ENCODE measurements around the gene OR5H14.
"Not testable (repeated sequence)": the region's sequence is repeated elsewhere in the genome, so short reads cannot be mapped to it uniquely, and the experiment has no call there.

The OR5H14 gene
- total RNA-seq, result 0 reads per million in 2 donors

- no peak for DNase-seq
Measured at GRCh38 chr3:98147179-98147578, at the start of gene OR5H14. OR5H14 (plus strand) TSS chr3:98147479; CDS start chr3:98149386, 1,907 bp downstream.

- DNase-seq, result no peak
Measured at GRCh38 chr3:98099848-98100247, 47.4 kb upstream of the OR5H14 start.

GRCh38 chr3:98108162-98108561 is 39.1 kb upstream of the OR5H14 start:
- DNase-seq, result no peak

GRCh38 chr3:98109807-98110549 is 37.3 kb upstream of the OR5H14 start:
- DNase-seq, result no peak

- DNase-seq, result no peak
Measured at GRCh38 chr3:98110550-98110908, 36.8 kb upstream of the OR5H14 start.

- no peak for DNase-seq
Measured at GRCh38 chr3:98114264-98114663, 33.0 kb upstream of the OR5H14 start.

GRCh38 chr3:98115717-98116116 is 31.6 kb upstream of the OR5H14 start:
- DNase-seq, result no peak

GRCh38 chr3:98130421-98130820 is 16.9 kb upstream of the OR5H14 start, which contains the start of gene OR5H1:
OR5H1 (plus strand) TSS chr3:98130721; CDS start chr3:98132698, 1,977 bp downstream.
- no peak for DNase-seq

GRCh38 chr3:98136631-98137030 is 10.6 kb upstream of the OR5H14 start:
- DNase-seq, result no peak

- not testable (repeated sequence) for DNase-seq
Measured at GRCh38 chr3:98137826-98138557, 9.3 kb upstream of the OR5H14 start.

- DNase-seq, result no peak
Measured at GRCh38 chr3:98140531-98140930, 6.7 kb upstream of the OR5H14 start.

GRCh38 chr3:98148751-98149150 is 1.5 kb downstream of the OR5H14 start:
- DNase-seq, result no peak

- not testable (repeated sequence) for DNase-seq
Measured at GRCh38 chr3:98149456-98149855, 2.2 kb downstream of the OR5H14 start.

- DNase-seq, result no peak
Measured at GRCh38 chr3:98151241-98151640, 4.0 kb downstream of the OR5H14 start.

- DNase-seq, result no peak
Measured at GRCh38 chr3:98166396-98166795, 19.1 kb downstream of the OR5H14 start, which contains the start of gene OR5H15. OR5H15 (plus strand) TSS chr3:98166696; CDS start chr3:98168700, 2,004 bp downstream.

GRCh38 chr3:98171071-98171470 is 23.8 kb downstream of the OR5H14 start:
- no peak for DNase-seq

GRCh38 chr3:98172621-98173020 is 25.3 kb downstream of the OR5H14 start:
- DNase-seq, result no peak

- no peak for DNase-seq
Measured at GRCh38 chr3:98180319-98180890, 33.1 kb downstream of the OR5H14 start.

- no peak for DNase-seq
Measured at GRCh38 chr3:98182196-98182595, 34.9 kb downstream of the OR5H14 start.

GRCh38 chr3:98185180-98185579 is 37.9 kb downstream of the OR5H14 start:
- no peak for DNase-seq

GRCh38 chr3:98188545-98188944 is 41.3 kb downstream of the OR5H14 start:
- DNase-seq, result no peak

GRCh38 chr3:98190911-98191310 is 43.6 kb downstream of the OR5H14 start:
- not testable (repeated sequence) for DNase-seq

- DNase-seq, result not testable (repeated sequence)
Measured at GRCh38 chr3:98196293-98196692, 49.0 kb downstream of the OR5H14 start.

- no peak for DNase-seq
Measured at GRCh38 chr3:98199020-98199419, 51.7 kb downstream of the OR5H14 start.

All from T-helper 9 cell (primary cell).